ENCODE measurements around the gene SIGLEC10. TPM values are rescaled to one million over a fixed set of nuclear protein-coding genes. Genes with fewer than 3 reads are reported as not detected.

Gene SIGLEC10
- total RNA-seq, 1 experiment from 2014 or later: not detected

- Histone ChIP-seq H3K36me3 (ENCODE audit: control insufficient read depth, insufficient read depth, low read length) (no peaks in the 10 kb centered on the region; the same call in 1 of the 2 replicates), H3K4me1 (ENCODE audit: control insufficient read depth, insufficient read depth, low read length) (no peaks in the 10 kb centered on the region), H3K27ac (ENCODE audit: low read length) (no peak overlapping the region), H3K9me3 (ENCODE audit: control insufficient read depth, insufficient read depth, low read depth, low read length) (no peaks in the 10 kb centered on the region), H3K27me3 (ENCODE audit: control insufficient read depth, insufficient read depth, low read length) (no peaks in the 10 kb centered on the region; the same call in 1 of the 2 replicates), H3K4me3 (ENCODE audit: low read depth in 2 of 2, low read length in 2 of 2) (no peak overlapping the region)
- in situ Hi-C loops (cut with HindIII; ENCODE audit: low pct_unique_long_range_greater_than_20kb, low sequenced_read_pairs): no loop called here
- TF ChIP-seq SIN3A (IDR thresholded peaks at IDR 0.05; ENCODE audit: borderline replicate concordance, insufficient read depth, low read depth, low read length): no peak
- TF ChIP-seq REST (IDR thresholded peaks at IDR 0.05; ENCODE audit: insufficient read depth in 1 of 2, low read depth in 2 of 2, low read length in 1 of 2): no peak
- TF ChIP-seq CTCF (IDR thresholded peaks at IDR 0.05): no peak
- no peak for TF ChIP-seq POLR2AphosphoS5 (IDR thresholded peaks at IDR 0.05; ENCODE audit: low read depth, low read length)
- no peak for TF ChIP-seq TCF7L2 (IDR thresholded peaks at IDR 0.05; ENCODE audit: low read depth, low read length)
- CTCF ChIA-PET: no interaction called here
- DNase-seq (ENCODE audit: low read depth, low spot score) (no peak), ATAC-seq (no peak)
- intact Hi-C loops (cut with micrococcal nuclease; ENCODE audit: unreplicated experiment): no loop called here
- POLR2A ChIA-PET: no interaction called here
- no TSS peak for BruUV-seq (replicated peaks)
Measured at GRCh38 chr19:51430221-51430620, 12.8 kb upstream of the SIGLEC10 start.

DNA sequence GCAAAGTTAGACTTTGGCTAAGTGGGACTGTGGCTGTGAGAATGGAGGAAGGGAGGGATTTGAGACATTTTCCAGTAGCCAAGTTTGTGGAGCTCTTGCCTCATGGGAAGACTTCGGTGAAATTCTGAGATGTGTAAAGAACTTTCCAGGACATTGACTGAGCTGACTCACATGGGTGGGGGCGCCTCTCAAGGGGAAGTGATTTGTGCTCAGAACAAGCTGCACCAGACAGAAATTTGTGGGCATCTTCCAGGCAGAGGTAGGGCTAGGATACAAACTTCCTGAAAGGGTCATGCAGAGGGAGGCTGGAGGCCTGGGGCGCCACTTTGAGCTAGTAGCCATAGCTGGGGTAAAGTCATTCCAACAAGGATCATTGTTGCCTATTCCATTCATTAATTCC is 9.8 kb upstream of the SIGLEC10 start:
- H3K27me3 ChIP-seq (ENCODE audit: control insufficient read depth, insufficient read depth, low read length): no peaks in the 10 kb centered on the region; the same call in 1 of the 2 replicates
- CTCF ChIA-PET: no interaction called here

More for the DNA sequence above, 9.8 kb upstream of the SIGLEC10 start:
- in situ Hi-C loops (cut with HindIII; ENCODE audit: low pct_unique_long_range_greater_than_20kb, low sequenced_read_pairs): no loop called here
- Histone ChIP-seq H3K4me3 (ENCODE audit: low read depth in 2 of 2, low read length in 2 of 2) (no peak overlapping the region), H3K27ac (ENCODE audit: low read length) (no peak overlapping the region), H3K4me1 (ENCODE audit: control insufficient read depth, insufficient read depth, low read length) (no peaks in the 10 kb centered on the region), H3K36me3 (ENCODE audit: control insufficient read depth, insufficient read depth, low read length) (no peaks in the 10 kb centered on the region), H3K9me3 (ENCODE audit: control insufficient read depth, insufficient read depth, low read depth, low read length) (no peaks in the 10 kb centered on the region)
- BruUV-seq (replicated peaks): no TSS peak
- DNase-seq (ENCODE audit: low read depth, low spot score) (no peak), ATAC-seq (no peak)
- intact Hi-C loops (cut with micrococcal nuclease; ENCODE audit: unreplicated experiment): no loop called here
- POLR2A ChIA-PET: no interaction called here
- TF ChIP-seq POLR2AphosphoS5 (IDR thresholded peaks at IDR 0.05; ENCODE audit: low read depth, low read length) (no peak), SIN3A (IDR thresholded peaks at IDR 0.05; ENCODE audit: borderline replicate concordance, insufficient read depth, low read depth, low read length) (no peak), CTCF (IDR thresholded peaks at IDR 0.05) (no peak), REST (IDR thresholded peaks at IDR 0.05; ENCODE audit: insufficient read depth in 1 of 2, low read depth in 2 of 2, low read length in 1 of 2) (no peak), TCF7L2 (IDR thresholded peaks at IDR 0.05; ENCODE audit: low read depth, low read length) (no peak)
